Right forelimb (tissue), 1 donor: ENCODE data around the gene MEGF11.

Source experiments
- DNase-seq: peaks from one replicate; pipeline ENCODE4 v3.0.0-alpha.2; 2018

MEGF11 gene

GRCh38 chr15:65926899-65927298, 326.7 kb downstream of the MEGF11 start:
- DNase-seq, result no peak

GRCh38 chr15:65926459-65926858, 327.1 kb downstream of the MEGF11 start:
- DNase-seq, result no peak

GRCh38 chr15:65925338-65925737, 328.2 kb downstream of the MEGF11 start:
- DNase-seq, result no peak

GRCh38 chr15:65924004-65924403, 329.5 kb downstream of the MEGF11 start:
- DNase-seq, result no peak

- no peak for DNase-seq
Observed at GRCh38 chr15:65923264-65923663, 330.3 kb downstream of the MEGF11 start.

GRCh38 chr15:65922621-65923020, 330.9 kb downstream of the MEGF11 start:
- DNase-seq, result no peak

- no peak for DNase-seq
Observed at GRCh38 chr15:65921780-65922179, 331.8 kb downstream of the MEGF11 start.

- no peak for DNase-seq
Observed at GRCh38 chr15:65920825-65921309, 332.7 kb downstream of the MEGF11 start.

- DNase-seq, result no peak
Observed at GRCh38 chr15:65920121-65920520, 333.4 kb downstream of the MEGF11 start.

- no peak for DNase-seq
Observed at GRCh38 chr15:65919353-65919752, 334.2 kb downstream of the MEGF11 start.

GRCh38 chr15:65918945-65919344, 334.6 kb downstream of the MEGF11 start:
- DNase-seq, result no peak

GRCh38 chr15:65918357-65918920, 335.1 kb downstream of the MEGF11 start:
- DNase-seq, result no peak

- no peak for DNase-seq
Observed at GRCh38 chr15:65917936-65918335, 335.6 kb downstream of the MEGF11 start.

- DNase-seq, result no peak
Observed at GRCh38 chr15:65917407-65917756, 336.2 kb downstream of the MEGF11 start.

- peak; percentile 61 for DNase-seq
Observed at GRCh38 chr15:65916664-65917406, 336.7 kb downstream of the MEGF11 start.

- DNase-seq, result no peak
Observed at GRCh38 chr15:65916041-65916663, 337.4 kb downstream of the MEGF11 start.

- no peak for DNase-seq
Observed at GRCh38 chr15:65914981-65915925, 338.3 kb downstream of the MEGF11 start.

GRCh38 chr15:65914386-65914785, 339.2 kb downstream of the MEGF11 start:
- DNase-seq, result no peak

- no peak for DNase-seq
Observed at GRCh38 chr15:65913631-65914199, 339.8 kb downstream of the MEGF11 start.

GRCh38 chr15:65912235-65912634, 341.3 kb downstream of the MEGF11 start:
- DNase-seq, result no peak

- no peak for DNase-seq
Observed at GRCh38 chr15:65910341-65910740, 343.2 kb downstream of the MEGF11 start.

- no peak for DNase-seq
Observed at GRCh38 chr15:65909831-65910230, 343.7 kb downstream of the MEGF11 start.

GRCh38 chr15:65908876-65909275, 344.7 kb downstream of the MEGF11 start:
- no peak for DNase-seq
